HG03460 (cell line): ENCODE data around the gene PHACTR1.

Experiments used
- ATAC-seq: cut with Tn5 transposase; IDR thresholded peaks from one replicate; pipeline ENCODE4 v1.9.1; 2021; ENCODE audit not compliant: unreplicated experiment

PHACTR1 gene

GRCh38 chr6:13296536-13296997, 580.0 kb downstream of the PHACTR1 start:
- ATAC-seq: no peak

- no peak for ATAC-seq
Measured at GRCh38 chr6:13297391-13297790, 580.8 kb downstream of the PHACTR1 start.

- no peak for ATAC-seq
Measured at GRCh38 chr6:13298446-13298845, 581.9 kb downstream of the PHACTR1 start.

GRCh38 chr6:13299403-13299821, 582.8 kb downstream of the PHACTR1 start:
- ATAC-seq: peak; percentile 28

GRCh38 chr6:13299918-13300317, 583.4 kb downstream of the PHACTR1 start:
- ATAC-seq: no peak

- ATAC-seq: no peak
Measured at GRCh38 chr6:13300643-13301590, 584.4 kb downstream of the PHACTR1 start.

GRCh38 chr6:13302291-13302690, 585.7 kb downstream of the PHACTR1 start:
- no peak for ATAC-seq

GRCh38 chr6:13302751-13303667, 586.4 kb downstream of the PHACTR1 start:
- ATAC-seq: peak; percentile 55

GRCh38 chr6:13303668-13304017, 587.1 kb downstream of the PHACTR1 start:
- peak; percentile 29 for ATAC-seq

- no peak for ATAC-seq
Measured at GRCh38 chr6:13304101-13304500, 587.5 kb downstream of the PHACTR1 start.

GRCh38 chr6:13304580-13305260, 588.2 kb downstream of the PHACTR1 start:
- ATAC-seq: peak; percentile 46

GRCh38 chr6:13305288-13305687, 588.7 kb downstream of the PHACTR1 start:
- ATAC-seq: no peak

- ATAC-seq: no peak
Measured at GRCh38 chr6:13305791-13306190, 589.2 kb downstream of the PHACTR1 start.

GRCh38 chr6:13307508-13307995, 591.0 kb downstream of the PHACTR1 start:
- no peak for ATAC-seq

GRCh38 chr6:13308332-13308731, 591.8 kb downstream of the PHACTR1 start:
- no peak for ATAC-seq

GRCh38 chr6:13311155-13311554, 594.6 kb downstream of the PHACTR1 start:
- ATAC-seq: no peak

GRCh38 chr6:13314806-13315205, 598.2 kb downstream of the PHACTR1 start:
- ATAC-seq: no peak

- no peak for ATAC-seq
Measured at GRCh38 chr6:13315896-13316295, 599.3 kb downstream of the PHACTR1 start.

GRCh38 chr6:13318821-13319220, 602.3 kb downstream of the PHACTR1 start:
- no peak for ATAC-seq

- ATAC-seq: no peak
Measured at GRCh38 chr6:13319891-13320564, 603.5 kb downstream of the PHACTR1 start.
